ENCODE measurements around the gene CKB. TPM values are rescaled to one million over a fixed set of nuclear protein-coding genes. Genes with fewer than 3 reads are reported as not detected.
"Not testable (repeated sequence)": the region's sequence is repeated elsewhere in the genome, so short reads cannot be mapped to it uniquely, and the experiment has no call there.

Gene CKB
- total RNA-seq, 1 donor from 2014 or later, result 139 TPM

DNA sequence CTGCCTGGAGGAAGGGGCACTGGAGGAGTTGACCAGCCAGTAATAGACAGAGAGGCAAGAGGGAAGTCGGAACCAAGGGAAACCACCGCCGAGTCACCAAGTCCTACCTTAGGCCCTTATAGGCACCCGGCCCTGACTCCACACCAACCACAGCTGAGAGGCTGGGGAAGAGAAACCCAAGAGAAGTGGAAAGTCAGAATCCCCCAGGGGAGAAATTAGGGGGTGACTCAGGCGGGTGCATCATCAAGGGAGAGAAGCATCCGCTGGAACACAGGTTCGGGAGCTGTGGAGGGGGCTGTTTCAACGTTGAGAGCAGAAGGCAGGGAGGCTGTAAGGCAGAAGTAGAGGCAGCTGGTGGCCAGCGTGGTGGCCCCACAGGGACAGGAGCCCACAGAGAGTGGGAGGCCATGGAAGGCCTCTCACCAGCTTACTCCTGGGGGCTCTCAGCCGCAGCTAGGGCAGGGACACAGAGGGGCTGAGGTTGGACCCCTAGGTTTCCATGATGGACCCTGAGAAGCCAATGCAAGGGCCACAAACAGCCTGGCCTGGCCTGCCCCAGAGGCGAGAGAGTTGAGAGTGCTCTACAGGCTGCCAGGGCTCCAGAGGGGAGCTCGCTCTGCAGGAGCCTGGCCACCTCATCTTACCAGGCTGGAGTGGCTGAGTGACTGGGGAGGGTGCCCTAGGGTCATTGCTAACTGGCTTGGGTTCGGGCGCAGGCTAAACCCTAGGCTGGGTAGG lies 4.9 kb upstream of the CKB start:
- H3K4me3 Mint-ChIP-seq (ENCODE audit: unreplicated experiment), result peak overlapping the region; percentile 92
- H3K9me3 Mint-ChIP-seq (ENCODE audit: low read depth), result no peaks in the 10 kb centered on the region
- peak overlapping the region; percentile 98 for H3K27ac Mint-ChIP-seq (ENCODE audit: unreplicated experiment)
- peaks cover 49% of the 10 kb centered on the region for H3K4me1 Mint-ChIP-seq (ENCODE audit: low read depth)
- TF ChIP-seq CTCF (IDR thresholded peaks at IDR 0.05), result no peak
- H3K36me3 Mint-ChIP-seq (ENCODE audit: low read depth), result no peaks in the 10 kb centered on the region
- no peak for DNase-seq (ENCODE audit: low spot score)
- no peaks in the 10 kb centered on the region for H3K27me3 Mint-ChIP-seq (ENCODE audit: low read depth)

DNA sequence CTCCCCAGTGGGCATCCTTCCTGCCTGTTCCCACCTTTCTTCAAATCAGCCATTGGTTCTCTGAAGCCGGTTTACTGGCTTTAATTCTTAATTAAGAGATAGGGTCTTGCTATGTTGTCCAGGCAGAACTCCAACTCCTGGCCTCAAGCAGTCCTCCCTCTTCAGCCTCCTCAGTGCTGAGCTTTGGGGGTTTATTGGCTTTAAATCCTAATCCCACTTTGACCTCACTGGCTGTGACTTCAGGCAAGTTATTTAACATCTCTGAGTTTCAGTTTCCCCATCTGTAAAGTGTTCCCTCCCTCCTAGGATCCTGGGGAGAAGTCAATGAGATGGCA lies 4.3 kb upstream of the CKB start:
- DNase-seq (ENCODE audit: low spot score), result no peak
- Mint-ChIP-seq H3K27me3 (ENCODE audit: low read depth) (no peaks in the 10 kb centered on the region), H3K9me3 (ENCODE audit: low read depth) (no peaks in the 10 kb centered on the region), H3K4me1 (ENCODE audit: low read depth) (peaks cover 49% of the 10 kb centered on the region), H3K27ac (ENCODE audit: unreplicated experiment) (no peak overlapping the region), H3K4me3 (ENCODE audit: unreplicated experiment) (no peak overlapping the region), H3K36me3 (ENCODE audit: low read depth) (no peaks in the 10 kb centered on the region)
- TF ChIP-seq CTCF (IDR thresholded peaks at IDR 0.05), result no peak

DNA sequence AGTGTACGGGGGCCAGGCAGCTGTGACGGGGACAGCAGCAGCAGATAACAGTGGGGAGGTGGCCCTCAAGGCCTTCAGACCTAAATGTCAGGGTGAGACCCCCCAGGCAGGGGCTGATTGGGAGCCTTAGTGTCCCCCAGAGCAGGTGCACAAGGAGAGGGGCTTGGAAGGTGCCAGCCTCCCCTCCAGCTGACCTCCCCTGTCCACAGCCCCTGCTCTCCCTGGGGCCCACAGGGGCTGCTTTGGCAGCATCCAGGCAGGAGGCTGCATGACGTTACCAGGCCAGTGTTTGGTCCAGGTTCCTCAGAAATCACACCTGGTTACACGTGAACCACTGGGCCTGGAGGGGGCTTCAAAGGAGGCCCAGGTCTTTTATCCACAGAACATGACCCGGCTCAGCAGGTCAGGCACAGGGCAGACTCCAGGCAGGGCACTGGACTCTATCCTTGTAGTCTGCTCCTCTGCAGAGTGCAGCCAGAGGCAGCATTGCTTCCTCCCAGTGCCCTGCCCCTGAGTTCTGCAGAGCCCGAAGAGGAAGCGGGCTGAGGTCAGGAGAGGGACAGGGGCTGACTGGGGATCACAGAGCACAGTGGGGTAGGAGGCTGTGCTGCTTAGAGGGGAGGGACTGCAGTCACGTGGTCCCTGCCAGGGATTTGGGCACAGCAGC lies 3.8 kb upstream of the CKB start:
- no peak for DNase-seq (ENCODE audit: low spot score)
- TF ChIP-seq CTCF (IDR thresholded peaks at IDR 0.05), result no peak
- H3K4me3 Mint-ChIP-seq (ENCODE audit: unreplicated experiment), result no peak overlapping the region
- peaks cover 47% of the 10 kb centered on the region for H3K4me1 Mint-ChIP-seq (ENCODE audit: low read depth)
- H3K27ac Mint-ChIP-seq (ENCODE audit: unreplicated experiment), result no peak overlapping the region
- H3K27me3 Mint-ChIP-seq (ENCODE audit: low read depth), result no peaks in the 10 kb centered on the region
- no peaks in the 10 kb centered on the region for H3K36me3 Mint-ChIP-seq (ENCODE audit: low read depth)
- no peaks in the 10 kb centered on the region for H3K9me3 Mint-ChIP-seq (ENCODE audit: low read depth)

DNA sequence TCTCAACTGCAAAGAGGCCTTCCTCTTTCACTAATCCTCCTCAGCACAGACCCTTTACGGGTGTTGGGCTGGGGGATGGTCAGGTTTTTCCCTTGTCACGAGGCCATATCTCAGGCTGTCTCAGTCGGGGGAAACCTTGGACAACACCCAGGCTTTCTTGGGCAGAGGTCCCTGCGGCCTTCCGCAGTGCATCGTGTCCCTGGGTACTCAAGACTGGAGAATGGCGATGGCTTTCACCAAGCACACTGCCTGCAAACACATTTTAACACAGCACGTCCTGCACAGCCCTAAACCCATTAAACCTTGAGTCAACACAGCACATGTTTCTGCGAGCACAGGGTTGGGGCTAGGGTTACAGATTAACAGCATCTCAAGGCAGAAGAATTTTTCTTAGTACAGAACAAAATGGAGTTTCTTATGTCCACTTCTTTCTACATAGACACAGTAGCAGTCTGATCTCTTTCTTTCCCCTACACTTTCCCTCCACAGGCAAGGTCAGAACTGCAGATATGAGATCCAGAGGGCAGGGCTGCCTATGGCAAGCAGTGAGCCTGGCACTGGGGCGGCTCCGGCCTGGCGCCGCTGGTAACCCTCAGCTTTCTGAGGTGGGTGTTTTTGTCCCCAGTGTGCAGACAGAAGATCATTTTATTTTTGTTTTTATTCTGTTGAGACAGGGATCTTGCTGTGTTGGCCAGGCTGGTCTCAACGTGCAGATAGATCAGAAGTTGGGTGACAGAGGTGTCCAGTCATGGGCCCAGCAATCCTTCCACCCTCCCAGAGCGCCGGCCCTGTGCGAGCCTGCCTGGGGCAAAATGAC lies 3.0 kb upstream of the CKB start:
- H3K27ac Mint-ChIP-seq (ENCODE audit: unreplicated experiment), result peak overlapping the region; percentile 38
- H3K4me1 Mint-ChIP-seq (ENCODE audit: low read depth), result peaks cover 43% of the 10 kb centered on the region
- not testable (repeated sequence) for H3K36me3 Mint-ChIP-seq (ENCODE audit: low read depth); H3K4me3 Mint-ChIP-seq (ENCODE audit: unreplicated experiment); H3K9me3 Mint-ChIP-seq (ENCODE audit: low read depth); H3K27me3 Mint-ChIP-seq (ENCODE audit: low read depth); DNase-seq (ENCODE audit: low spot score)

DNA sequence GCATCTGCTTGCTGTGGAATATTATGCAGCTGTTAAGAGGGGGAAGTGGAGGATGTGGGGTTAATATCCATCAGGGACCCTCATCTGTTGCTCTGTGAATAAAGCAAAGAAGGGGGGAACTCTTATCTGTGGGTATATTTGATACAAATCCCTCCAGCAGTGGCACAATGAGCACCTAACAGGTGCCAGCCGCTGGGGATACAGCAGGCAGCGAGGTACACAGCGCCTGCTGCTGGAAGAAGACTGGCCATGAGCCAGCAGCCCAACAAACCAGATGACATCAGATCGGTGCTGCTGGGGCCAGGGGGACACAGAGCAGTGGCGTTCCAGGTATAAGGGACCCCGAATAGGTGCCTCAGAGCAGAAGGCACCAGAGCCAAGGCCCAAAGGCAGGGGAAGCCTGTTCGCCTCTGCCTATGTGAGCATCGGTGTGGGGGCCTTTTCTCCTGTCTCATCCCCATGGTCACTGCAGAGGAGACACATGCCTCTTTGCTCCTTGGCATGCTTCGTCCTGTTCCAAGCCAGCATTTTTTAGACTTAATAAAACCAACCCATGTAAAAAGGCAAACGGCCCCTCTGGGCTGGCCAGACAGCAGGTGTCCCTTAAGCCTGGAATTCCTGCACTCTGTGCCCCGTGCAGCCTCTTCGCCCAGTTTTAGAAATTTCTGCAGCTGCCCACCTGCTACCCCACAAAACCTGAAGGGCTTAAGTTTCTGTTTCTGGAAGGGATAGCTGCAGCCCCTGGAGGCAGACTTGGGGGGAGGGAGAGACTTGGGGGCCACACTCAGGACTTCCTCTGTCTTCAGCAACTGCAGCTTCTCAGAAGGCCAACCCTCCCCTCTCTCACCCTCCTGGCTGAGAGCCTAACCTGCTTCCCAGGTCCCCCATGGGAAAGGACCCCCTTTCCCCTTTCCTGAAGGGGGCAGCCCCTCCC lies 1.6 kb upstream of the CKB start:
- peak; percentile 11 for TF ChIP-seq CTCF (IDR thresholded peaks at IDR 0.05)
- no peaks in the 10 kb centered on the region for H3K9me3 Mint-ChIP-seq (ENCODE audit: low read depth)
- peak overlapping the region; percentile 43 for H3K27ac Mint-ChIP-seq (ENCODE audit: unreplicated experiment)
- no peaks in the 10 kb centered on the region for H3K36me3 Mint-ChIP-seq (ENCODE audit: low read depth)
- H3K27me3 Mint-ChIP-seq (ENCODE audit: low read depth), result no peaks in the 10 kb centered on the region
- DNase-seq (ENCODE audit: low spot score), result no peak
- peaks cover 38% of the 10 kb centered on the region for H3K4me1 Mint-ChIP-seq (ENCODE audit: low read depth)
- H3K4me3 Mint-ChIP-seq (ENCODE audit: unreplicated experiment), result no peak overlapping the region

Measured in chondrocyte (in vitro differentiated cells).